Prostate gland (tissue), 2 donors: ENCODE data around the gene CRYZ.

Source experiments
- CTCF ChIP-seq, 4 experiments: fragments of 200-600 bp in 2 of 4; fragments of 450-650 bp in 2 of 4; sonication (generic) in 2 of 4; IDR thresholded peaks; 1 replicate in 3 of 4; 2 replicates in 1 of 4; pipeline ENCODE4 v1.5.1; 2016 to 2019; ENCODE audit warnings: antibody characterized with exemption in 4 of 4, mild to moderate bottlenecking in 2 of 4, moderate library complexity in 2 of 4
- POLR2A ChIP-seq: fragments of 450-650 bp; IDR thresholded peaks from one replicate; pipeline ENCODE4 v1.6.1; 2016; ENCODE audit warnings: antibody characterized with exemption, mild to moderate bottlenecking

- TF ChIP-seq CTCF (IDR thresholded peaks at IDR 0.05) (no peak), POLR2A (no peak)
Measured at GRCh38 chr1:74753104-74753503, 20.3 kb upstream of the CRYZ start.
